HG02642 (cell line): Measurements from ENCODE around the gene TSR1.

Experiments used
- ATAC-seq: cut with Tn5 transposase; IDR thresholded peaks from one replicate; pipeline ENCODE4 v1.9.1; 2021; ENCODE audit warnings: mild to moderate bottlenecking; ENCODE audit not compliant: unreplicated experiment, poor library complexity

Gene TSR1

DNA sequence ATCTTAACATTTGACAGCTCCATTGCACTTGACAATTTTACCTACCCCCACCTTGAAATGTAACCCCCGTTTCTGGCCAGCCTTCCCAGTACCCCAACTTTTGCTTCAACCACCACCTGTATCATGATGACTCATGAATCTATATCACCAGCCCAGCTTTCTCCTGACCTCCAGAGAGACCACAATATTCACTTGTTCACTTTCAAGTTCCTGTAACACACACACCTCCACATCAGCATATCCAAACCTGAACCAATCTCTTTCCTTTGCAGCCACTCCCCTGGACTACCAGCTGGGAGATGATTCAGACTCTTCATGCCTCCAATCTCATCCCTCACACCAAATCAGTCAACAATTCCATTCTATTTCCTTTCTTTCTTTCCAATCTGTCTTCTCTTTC lies 40.7 kb downstream of the TSR1 start:
- no peak for ATAC-seq

DNA sequence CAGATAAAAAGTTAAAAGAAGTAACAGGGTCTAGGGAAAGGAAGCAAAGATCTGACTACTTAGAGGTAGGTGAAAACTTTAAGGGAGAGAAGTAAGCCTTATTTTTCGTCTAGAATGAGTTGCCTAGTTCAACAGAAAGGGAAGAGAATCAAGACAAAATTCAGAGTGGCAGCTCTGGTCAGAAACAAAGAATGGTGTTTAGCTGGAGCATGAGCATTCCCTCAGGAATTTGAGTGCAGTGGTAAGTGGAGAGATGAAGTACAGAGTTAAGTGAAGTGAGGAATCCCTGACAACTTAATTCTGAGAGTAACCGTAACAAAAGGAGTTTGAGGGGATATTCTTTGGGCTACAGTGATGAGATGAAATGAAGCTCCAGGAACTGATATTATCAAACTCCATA lies 44.2 kb downstream of the TSR1 start:
- ATAC-seq: no peak

- ATAC-seq: no peak
Observed at GRCh38 chr17:2289878-2290478, 46.3 kb downstream of the TSR1 start.

- no peak for ATAC-seq
Observed at GRCh38 chr17:2283302-2283701, 53.0 kb downstream of the TSR1 start.

DNA sequence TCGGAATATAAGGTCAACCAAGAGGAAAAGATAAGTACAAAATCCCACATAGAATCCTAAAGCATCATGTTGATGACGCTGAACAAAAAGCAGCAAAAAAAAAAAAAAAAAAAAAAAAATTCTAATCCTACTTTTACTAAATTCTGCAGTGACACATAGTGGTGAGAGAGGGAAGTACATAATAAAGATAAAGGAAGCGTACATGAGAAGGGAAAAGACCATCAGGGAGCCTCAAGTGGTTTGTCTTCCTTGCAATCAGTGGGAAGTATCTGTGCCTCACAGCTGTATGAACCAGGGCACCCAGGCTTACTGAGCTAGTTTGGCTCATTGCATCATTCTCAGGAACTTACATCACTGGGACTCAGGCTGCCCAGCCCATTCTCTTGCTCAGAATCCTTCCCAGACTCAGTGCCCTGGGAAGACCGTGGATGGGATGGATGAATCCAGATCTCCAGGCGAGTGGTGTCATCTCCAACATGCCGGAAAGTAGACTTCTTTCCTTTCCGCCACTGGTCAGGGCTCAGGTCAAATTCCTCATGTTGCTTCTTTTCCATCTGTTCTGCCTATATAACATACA lies 53.9 kb downstream of the TSR1 start:
- no peak for ATAC-seq

GRCh38 chr17:2279707-2280106 lies 56.5 kb downstream of the TSR1 start:
- no peak for ATAC-seq

GRCh38 chr17:2277429-2278170 lies 58.7 kb downstream of the TSR1 start:
- ATAC-seq: no peak

GRCh38 chr17:2275722-2276121 lies 60.5 kb downstream of the TSR1 start:
- no peak for ATAC-seq

GRCh38 chr17:2274414-2274813 lies 61.8 kb downstream of the TSR1 start:
- ATAC-seq: no peak
